AG09319 (cell line): ENCODE results near the gene CD248.
"Not testable (repeated sequence)": the region's sequence is repeated elsewhere in the genome, so short reads cannot be mapped to it uniquely, and the experiment has no call there.

Experiments
- DNase-seq: peaks from one replicate; pipeline ENCODE4 v3.0.0-alpha.2; 2010; ENCODE audit warnings: low read depth; ENCODE audit errors: extremely low read depth
- CTCF ChIP-seq: IDR thresholded peaks from 2 replicates; pipeline ENCODE4 v1.5.1; 2011; ENCODE audit warnings: low read depth, mild to moderate bottlenecking, inconsistent platforms, low read length, moderate library complexity

Gene CD248

GRCh38 chr11:66361502-66361941 is 44.7 kb upstream of the CD248 start:
- TF ChIP-seq CTCF: no peak

GRCh38 chr11:66360406-66361073 is 43.7 kb upstream of the CD248 start:
- no peak for DNase-seq
- no peak for TF ChIP-seq CTCF

More at GRCh38 chr11:66361502-66361941, 44.7 kb upstream of the CD248 start:
- no peak for DNase-seq

DNA sequence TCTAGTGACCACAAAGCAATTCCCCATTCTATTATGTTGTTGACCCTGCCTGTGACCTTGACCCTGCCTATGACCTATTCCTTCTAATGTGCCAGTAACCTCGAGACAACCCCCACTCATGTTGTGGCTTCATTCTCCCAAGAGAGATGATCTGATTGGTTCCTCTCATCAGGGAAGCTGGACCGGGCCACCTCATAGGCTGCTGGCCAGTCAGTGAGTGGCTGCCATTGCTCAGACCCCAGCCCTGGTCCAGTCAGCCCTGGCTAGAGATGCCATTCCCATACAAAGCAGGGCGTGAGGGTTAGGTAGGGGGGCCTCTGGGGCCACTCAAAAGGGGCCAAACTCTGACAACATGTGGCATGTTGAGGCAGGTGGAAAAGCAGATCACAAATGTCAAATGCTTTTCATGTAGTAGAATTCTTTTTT is 42.8 kb upstream of the CD248 start:
- no peak for TF ChIP-seq CTCF
- DNase-seq: no peak

DNA sequence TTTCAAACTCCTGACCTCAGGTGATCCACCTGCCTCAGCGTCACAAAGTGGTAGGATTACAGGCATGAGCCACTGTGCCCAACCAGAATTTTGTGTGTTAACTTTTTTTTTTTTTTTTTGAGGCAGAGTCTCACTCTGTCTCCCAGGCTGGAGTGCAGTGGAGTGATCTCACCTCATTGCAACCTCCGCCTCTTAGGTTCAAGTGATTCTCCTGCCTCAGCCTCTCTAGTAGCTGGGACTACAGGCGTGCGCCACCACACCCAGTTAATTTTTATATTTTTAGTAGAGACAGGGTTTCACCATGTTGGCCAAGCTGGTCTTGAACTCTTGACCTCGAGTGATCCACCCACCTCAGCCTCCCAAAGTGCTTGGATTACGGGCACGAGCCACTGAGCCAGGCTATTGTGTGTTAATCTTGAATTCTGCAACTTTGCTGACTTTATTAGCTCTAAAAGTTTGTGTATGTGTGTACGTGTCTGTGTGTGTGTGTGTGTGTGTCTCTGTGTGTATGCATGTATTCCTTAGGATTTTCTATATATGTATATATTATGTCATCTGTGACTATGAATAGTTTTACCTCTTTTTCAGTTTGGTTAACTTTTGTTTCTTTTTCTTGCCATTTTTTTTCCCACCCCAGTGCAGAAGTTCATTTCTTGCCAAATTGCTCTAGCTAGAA is 33.9 kb upstream of the CD248 start:
- DNase-seq: not testable (repeated sequence)

DNA sequence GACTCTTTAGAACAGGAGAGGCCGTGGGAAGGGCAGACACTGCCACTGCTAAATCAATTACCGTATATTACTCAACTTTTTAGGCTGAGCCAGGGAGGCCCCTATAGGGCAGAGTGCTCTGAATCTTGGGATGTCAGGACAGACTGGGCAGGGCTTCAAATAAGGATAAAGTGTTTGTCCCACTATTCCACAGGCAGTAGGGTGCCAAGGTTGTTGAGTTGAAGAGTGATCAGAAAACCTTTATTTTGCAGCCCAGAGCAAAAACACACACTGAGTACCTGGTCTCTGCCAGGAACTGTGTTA is 32.2 kb upstream of the CD248 start:
- no peak for TF ChIP-seq CTCF
- no peak for DNase-seq

- peak; percentile 93 for DNase-seq
- TF ChIP-seq CTCF: no peak
Observed at GRCh38 chr11:66347425-66348276, 30.8 kb upstream of the CD248 start, which contains the start of gene B4GAT1. B4GAT1 (minus strand) TSS chr11:66347629; CDS start chr11:66347545, 84 bp downstream.

DNA sequence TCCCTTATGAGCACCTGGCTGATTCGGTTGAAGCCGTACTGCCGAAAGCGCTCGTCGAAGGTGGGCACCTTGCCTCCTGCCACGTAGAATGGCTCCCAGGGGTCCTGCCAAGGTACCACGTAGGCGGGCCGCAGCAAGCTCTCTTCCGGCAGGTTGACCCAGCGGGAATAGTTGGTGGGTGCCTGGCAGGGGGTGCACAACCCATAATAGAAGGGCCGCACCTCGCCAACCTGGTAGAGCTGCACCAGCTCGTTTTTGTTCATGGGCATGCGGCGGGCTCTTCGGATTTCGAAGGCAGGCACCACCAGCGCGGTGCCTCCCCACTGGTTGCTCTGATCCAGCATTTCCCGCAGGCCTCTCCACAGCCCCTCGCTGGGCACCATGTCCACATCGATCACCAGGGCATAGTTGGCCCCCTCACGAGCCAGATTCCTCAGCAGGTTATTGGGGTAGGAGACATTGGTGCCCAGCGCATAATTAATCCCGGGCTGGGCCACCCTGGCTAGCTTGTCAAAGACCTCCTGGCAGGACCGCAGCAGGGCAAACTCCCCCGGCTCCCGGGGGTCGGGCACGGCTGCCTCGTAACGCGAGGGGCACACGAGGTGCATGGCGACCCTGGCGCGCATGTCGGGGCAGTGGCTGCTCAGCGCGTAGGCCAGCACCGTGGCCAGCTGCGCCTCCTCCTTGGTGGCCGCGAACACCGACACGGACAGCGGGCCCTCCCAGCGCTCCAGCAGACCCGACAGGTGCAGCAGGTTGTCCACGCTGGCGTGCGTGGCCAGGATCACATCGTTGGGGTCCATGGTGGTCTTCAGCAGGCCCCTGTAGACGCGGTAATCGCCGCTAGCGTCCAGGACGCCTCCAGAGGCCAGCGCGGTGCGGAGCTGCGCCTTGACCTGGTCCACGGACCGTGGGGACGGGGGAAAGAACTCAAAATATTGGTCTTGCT is 29.9 kb upstream of the CD248 start:
- no peak for DNase-seq
- no peak for TF ChIP-seq CTCF
